Islet of Langerhans (tissue), 1 donor: ENCODE results near the gene BLM.
"Not testable (repeated sequence)": the region's sequence is repeated elsewhere in the genome, so short reads cannot be mapped to it uniquely, and the experiment has no call there.

Experiments
- FAIRE-seq: peaks from one replicate; lab custom pipeline; 2011; peaks lifted over from hg19 to GRCh38; lab: Jason Lieb, UNC

The BLM gene

GRCh38 chr15:90740545-90740944 is 23.4 kb downstream of the BLM start:
- FAIRE-seq = not testable (repeated sequence)

- FAIRE-seq = no peak
These were observed 24.9 kb downstream of the BLM start for GRCh38 chr15:90742087-90742486.

DNA sequence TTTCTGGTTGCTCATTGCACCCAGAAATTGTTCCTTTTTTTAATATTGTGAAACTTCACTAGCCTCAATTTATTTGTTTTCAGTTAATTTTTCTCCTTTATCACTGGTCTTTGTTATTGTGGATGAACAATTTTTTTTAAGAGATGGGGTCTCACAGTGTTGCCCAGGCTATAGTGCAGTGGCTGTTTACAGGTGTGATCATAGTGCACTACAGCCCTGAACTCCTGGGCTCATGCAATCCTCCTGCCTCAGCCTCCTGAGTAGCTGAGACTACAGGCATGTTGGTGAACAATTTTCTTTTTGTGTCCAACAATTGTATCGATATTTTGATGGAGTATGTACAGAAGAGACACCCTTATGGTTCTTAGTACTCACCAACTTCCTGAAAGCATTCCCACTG is 26.3 kb downstream of the BLM start:
- no peak for FAIRE-seq

GRCh38 chr15:90744759-90745402 is 27.7 kb downstream of the BLM start:
- no peak for FAIRE-seq

DNA sequence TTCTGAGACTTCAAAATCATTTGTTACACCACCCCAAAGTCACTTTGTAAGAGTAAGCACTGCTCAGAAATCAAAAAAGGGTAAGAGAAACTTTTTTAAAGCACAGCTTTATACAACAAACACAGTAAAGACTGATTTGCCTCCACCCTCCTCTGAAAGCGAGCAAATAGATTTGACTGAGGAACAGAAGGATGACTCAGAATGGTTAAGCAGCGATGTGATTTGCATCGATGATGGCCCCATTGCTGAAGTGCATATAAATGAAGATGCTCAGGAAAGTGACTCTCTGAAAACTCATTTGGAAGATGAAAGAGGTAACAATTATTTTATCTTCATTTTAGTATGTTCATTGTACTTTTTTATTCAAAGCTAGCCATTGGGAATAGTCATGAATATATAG is 32.6 kb downstream of the BLM start:
- no peak for FAIRE-seq

DNA sequence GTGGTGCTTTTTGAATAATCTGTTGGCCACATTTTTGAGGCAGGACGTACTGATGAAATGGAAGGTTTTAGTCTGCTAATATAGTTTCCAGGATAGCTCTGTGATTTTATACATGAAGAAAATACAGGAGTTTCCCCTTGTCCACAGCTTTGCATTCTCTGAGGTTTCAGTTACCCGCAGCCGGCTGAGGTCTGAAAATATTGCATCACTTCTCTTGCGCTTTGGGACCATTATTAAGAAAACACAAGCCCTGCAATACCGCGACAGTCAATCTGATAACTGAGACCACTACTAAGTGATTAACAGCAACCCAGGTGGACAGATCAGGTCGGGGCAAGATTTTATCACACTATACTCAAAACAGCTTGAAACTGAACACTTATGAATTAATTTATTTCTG is 33.0 kb downstream of the BLM start:
- FAIRE-seq = no peak

- FAIRE-seq = peak; percentile 33
These were observed 34.2 kb downstream of the BLM start for GRCh38 chr15:90751300-90751825.

GRCh38 chr15:90756916-90757315 is 39.8 kb downstream of the BLM start:
- no peak for FAIRE-seq

- no peak for FAIRE-seq
These were observed 40.3 kb downstream of the BLM start for GRCh38 chr15:90757461-90757860.

DNA sequence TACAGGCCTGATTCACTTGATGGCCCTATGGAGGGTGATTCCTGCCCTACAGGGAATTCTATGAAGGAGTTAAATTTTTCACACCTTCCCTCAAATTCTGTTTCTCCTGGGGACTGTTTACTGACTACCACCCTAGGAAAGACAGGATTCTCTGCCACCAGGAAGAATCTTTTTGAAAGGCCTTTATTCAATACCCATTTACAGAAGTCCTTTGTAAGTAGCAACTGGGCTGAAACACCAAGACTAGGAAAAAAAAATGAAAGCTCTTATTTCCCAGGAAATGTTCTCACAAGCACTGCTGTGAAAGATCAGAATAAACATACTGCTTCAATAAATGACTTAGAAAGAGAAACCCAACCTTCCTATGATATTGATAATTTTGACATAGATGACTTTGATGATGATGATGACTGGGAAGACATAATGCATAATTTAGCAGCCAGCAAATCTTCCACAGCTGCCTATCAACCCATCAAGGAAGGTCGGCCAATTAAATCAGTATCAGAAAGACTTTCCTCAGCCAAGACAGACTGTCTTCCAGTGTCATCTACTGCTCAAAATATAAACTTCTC is 43.6 kb downstream of the BLM start:
- no peak for FAIRE-seq

GRCh38 chr15:90761629-90762028 is 44.5 kb downstream of the BLM start:
- FAIRE-seq = no peak

DNA sequence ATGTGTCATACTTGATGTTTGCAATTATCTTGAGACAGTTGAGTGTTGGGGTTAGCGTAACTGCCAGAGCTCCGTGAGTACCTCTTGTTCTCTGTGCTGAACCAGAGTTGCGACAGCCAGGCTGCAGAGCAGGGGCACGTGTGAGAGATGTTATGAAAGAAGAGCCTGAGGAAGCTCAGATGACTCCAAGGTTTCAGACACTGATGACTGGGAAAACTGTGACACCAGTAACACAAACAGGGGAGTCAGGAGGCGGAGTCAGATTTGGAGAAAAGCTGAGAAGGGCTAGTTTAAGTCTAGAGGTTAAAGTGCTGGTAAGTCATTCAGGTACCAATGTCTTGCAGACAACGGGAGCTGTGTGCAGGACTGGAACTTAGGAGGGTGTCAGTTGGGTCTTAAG is 45.0 kb downstream of the BLM start:
- no peak for FAIRE-seq

DNA sequence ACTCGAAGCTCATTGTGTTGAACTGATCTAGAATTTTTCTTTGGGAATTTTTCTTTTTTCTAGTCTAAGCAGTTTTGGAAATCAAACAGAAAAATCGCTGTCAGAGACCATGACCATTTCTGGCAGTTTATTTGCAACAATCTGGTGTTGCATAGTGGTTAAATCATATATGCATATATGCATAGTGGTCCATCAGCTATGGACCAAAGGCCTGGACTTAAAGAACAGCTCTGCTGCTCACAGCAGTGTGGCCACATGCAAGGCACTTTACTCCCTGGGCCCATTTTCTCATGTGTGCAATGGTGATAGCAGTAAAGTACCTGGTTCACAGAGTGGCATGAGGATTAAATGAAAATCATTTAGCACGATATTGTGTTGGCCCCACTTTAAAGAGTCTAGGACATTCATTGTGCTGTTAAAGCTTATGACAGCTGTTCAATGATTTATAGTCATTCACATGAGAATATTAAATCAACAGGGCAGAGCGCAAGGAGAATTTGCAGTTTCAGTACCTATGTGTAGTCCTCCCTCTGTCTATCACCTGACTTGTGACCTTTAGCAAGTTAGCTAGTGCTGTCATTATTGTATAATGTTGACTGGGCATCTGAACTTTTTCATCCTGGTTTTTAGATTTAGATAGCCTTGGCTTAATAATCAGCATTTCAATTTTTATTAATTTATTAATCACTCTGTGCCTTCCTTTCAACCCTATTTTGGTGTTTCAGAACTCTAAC is 46.4 kb downstream of the BLM start:
- no peak for FAIRE-seq

GRCh38 chr15:90765531-90765930 is 48.4 kb downstream of the BLM start:
- no peak for FAIRE-seq

- FAIRE-seq = no peak
These were observed 48.8 kb downstream of the BLM start for GRCh38 chr15:90765966-90766365.

DNA sequence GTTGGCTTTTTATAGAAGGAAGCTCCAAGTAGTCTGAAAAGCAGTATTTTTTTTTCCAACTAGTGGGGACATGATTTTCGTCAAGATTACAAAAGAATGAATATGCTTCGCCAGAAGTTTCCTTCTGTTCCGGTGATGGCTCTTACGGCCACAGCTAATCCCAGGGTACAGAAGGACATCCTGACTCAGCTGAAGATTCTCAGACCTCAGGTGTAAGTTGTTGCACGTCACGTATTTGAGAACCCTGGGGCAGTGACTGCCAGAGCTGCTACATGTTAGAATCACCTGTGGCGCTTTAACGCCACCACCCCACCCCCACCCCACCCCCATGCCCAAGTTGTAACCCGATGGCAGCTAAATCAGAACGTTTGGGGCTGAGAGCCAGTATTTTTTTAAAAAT is 52.2 kb downstream of the BLM start:
- no peak for FAIRE-seq

DNA sequence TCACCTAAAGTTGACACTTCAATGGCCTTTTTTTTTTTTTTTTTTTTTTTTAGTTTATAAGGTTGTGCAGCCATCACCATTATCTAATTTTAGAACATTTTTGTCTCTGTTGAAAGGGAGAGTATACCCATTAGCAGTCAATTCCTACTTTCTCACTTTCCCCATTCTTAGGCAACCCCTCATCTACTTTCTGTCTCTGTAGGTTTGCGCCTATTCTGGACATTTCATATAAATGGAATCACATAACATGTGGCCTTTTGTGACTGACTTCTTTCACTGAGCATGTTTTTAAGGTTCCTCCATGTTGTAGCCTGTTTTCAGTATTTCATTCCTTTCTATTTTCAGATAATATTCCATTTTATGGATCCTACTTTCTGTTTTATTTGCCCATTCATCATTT is 56.3 kb downstream of the BLM start:
- FAIRE-seq = no peak

GRCh38 chr15:90774731-90775514 is 57.8 kb downstream of the BLM start:
- no peak for FAIRE-seq

- no peak for FAIRE-seq
These were observed 63.8 kb downstream of the BLM start for GRCh38 chr15:90780916-90781315.

GRCh38 chr15:90782442-90782841 is 65.3 kb downstream of the BLM start:
- FAIRE-seq = no peak

DNA sequence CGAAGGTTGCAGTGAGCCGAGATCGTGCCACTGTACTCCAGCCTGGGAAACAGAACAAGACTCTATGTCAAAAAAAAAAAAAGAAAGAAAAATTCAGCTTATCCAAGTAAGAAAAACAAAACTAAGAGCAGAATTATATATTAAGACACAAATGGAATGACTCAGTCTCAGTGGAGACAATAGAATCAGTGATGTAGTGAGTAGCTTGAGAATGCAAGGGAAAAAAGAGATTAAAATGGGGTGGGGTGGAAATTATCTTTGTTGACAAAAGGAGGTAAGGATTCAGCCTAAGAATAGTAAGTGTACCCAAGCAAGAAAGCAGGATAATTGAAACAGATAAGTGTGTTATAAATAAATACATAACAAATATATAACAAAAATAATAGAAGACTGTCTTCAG is 70.7 kb downstream of the BLM start:
- no peak for FAIRE-seq

- no peak for FAIRE-seq
These were observed 72.3 kb downstream of the BLM start for GRCh38 chr15:90789462-90789861.

DNA sequence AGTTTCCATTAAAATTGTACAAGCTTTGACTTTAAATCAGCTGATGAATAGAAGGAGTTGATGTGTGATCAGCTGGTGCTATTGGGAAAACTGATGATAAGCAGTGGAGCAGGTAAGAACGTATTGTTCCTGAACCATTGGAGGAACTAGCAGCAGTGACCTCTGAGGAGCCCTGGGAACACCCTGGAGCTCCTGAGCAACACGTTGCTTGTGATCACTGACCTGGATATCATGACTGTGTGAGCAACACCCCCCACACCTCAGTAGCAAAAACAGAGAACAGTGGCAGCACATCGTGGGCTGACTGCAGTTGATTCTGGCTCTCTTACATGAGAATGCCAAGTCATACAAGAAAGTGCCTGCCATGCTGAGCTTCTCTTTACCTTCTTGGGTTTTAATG is 72.9 kb downstream of the BLM start:
- FAIRE-seq = no peak
